OCI-LY3 (cell line): ENCODE results near the gene DISP2.

Source experiments
- H2AFZ ChIP-seq: fragments of 200-600, 300-600 bp; shearing (Covaris generic); 2 replicates; pipeline ENCODE4 v1.6.0; 2014; ENCODE audit warnings: antibody characterized with exemption, low read depth, low read length
- H3K27ac ChIP-seq: fragments of 200-600, 300-600 bp; sonication (generic); 2 replicates; pipeline ENCODE4 v1.5.1; 2014; ENCODE audit warnings: mild to moderate bottlenecking, low read length, moderate library complexity, mixed read lengths
- H3K27me3 ChIP-seq: fragments of 200-600, 300-600 bp; sonication (generic); 2 replicates; pipeline ENCODE4 v1.6.1; 2014; ENCODE audit warnings: low read depth, low read length, mixed read lengths
- H3K36me3 ChIP-seq: fragments of 200-600, 300-600 bp; sonication (generic); replicated peaks from 2 replicates; pipeline ENCODE3; 2014; ENCODE audit warnings: low read depth, low read length, mixed read lengths
- H3K4me1 ChIP-seq: fragments of 300-600, 200-600 bp; sonication (generic); 2 replicates; pipeline ENCODE4 v1.6.1; 2014; ENCODE audit warnings: low read length, mixed read lengths
- H3K4me2 ChIP-seq: fragments of 200-600, 300-600 bp; sonication (generic); 2 replicates; pipeline ENCODE4 v1.6.1; 2014; ENCODE audit warnings: low read length, mixed read lengths
- H3K4me3 ChIP-seq: fragments of 300-600, 200-600 bp; sonication (generic); 2 replicates; pipeline ENCODE4 v1.5.1; 2014; ENCODE audit warnings: antibody characterized with exemption, mild to moderate bottlenecking, low read length, moderate library complexity
- H3K79me2 ChIP-seq: fragments of 300-600, 200-600 bp; shearing (Covaris generic); 2 replicates; pipeline ENCODE4 v1.6.1; 2014; ENCODE audit warnings: mild to moderate bottlenecking, low read length, mixed read lengths
- H3K9ac ChIP-seq: fragments of 300-600, 200-600 bp; shearing (Covaris generic); 2 replicates; pipeline ENCODE4 v1.6.0; 2014; ENCODE audit warnings: mild to moderate bottlenecking, low read length, moderate library complexity
- H3K9me3 ChIP-seq: fragments of 200-600, 300-600 bp; shearing (Covaris generic); 2 replicates; pipeline ENCODE4 v1.6.1; 2014; ENCODE audit warnings: low read length, mixed read lengths; ENCODE audit not compliant: insufficient read depth
- H4K20me1 ChIP-seq: fragments of 200-600, 300-600 bp; sonication (generic); 2 replicates; pipeline ENCODE4 v1.6.1; 2016; ENCODE audit warnings: low read length, mixed read lengths; ENCODE audit not compliant: insufficient read depth
- EZH2phosphoT487 ChIP-seq: fragments of 200-600 bp; shearing (Covaris generic); IDR thresholded peaks from 2 replicates; pipeline ENCODE4 v1.6.1; 2018; ENCODE audit warnings: antibody characterized with exemption, mixed run types, low read depth
- TF ChIP-seq, protein P1 (sequence below): fragments of 200-600, 300-600 bp; sonication (generic); IDR thresholded peaks from 2 replicates; pipeline ENCODE4 v1.5.1; 2014; ENCODE audit warnings: antibody characterized with exemption, low read length, low read depth

Gene DISP2

DNA sequence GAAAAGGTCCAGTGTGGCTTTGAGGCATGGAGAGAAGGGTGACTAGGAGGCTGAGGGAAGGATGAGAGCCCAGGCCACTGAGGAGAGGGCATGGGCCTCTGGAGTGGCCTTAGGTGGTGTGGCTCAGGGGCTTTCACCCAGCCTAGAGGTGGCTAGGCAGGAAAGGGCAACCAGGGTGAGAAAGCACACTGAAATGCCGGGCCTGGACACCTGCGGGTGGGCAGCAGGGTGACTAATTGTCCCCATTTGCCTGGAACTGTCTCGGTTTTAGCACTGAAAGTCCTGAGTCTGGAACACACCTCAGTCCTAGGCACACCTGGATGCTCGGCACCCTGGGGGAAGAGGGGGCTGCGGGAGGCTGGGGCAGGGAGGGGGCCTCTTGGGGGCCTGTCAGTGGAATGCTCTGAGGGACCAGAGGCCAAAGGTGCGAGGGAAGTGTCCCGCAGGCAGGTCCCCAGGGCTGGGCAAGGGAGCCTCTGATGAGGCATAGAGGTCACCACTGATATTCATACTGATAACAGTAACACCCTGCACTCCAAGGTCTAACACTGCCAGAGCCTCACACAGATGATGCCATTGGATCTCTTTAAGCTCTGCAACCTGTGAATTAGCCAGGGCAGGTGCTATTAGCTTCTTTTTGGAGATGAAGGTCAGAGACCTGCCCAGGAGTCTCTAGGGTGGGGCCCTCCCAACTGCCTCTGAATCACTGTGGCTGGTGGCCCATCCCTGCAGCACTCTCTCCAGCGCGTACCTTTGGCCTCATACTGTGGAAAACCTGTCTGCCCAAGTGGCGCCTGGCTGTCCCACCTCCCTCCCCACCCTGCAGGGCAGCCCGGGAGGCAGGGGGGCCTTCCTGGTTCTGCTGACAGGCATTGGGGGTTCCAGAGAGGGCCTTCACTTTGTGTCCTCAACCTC lies 10.2 kb upstream of the DISP2 start:
- no peak for TF ChIP-seq EZH2phosphoT487
- TF ChIP-seq, protein P1, sequence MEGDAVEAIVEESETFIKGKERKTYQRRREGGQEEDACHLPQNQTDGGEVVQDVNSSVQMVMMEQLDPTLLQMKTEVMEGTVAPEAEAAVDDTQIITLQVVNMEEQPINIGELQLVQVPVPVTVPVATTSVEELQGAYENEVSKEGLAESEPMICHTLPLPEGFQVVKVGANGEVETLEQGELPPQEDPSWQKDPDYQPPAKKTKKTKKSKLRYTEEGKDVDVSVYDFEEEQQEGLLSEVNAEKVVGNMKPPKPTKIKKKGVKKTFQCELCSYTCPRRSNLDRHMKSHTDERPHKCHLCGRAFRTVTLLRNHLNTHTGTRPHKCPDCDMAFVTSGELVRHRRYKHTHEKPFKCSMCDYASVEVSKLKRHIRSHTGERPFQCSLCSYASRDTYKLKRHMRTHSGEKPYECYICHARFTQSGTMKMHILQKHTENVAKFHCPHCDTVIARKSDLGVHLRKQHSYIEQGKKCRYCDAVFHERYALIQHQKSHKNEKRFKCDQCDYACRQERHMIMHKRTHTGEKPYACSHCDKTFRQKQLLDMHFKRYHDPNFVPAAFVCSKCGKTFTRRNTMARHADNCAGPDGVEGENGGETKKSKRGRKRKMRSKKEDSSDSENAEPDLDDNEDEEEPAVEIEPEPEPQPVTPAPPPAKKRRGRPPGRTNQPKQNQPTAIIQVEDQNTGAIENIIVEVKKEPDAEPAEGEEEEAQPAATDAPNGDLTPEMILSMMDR = no peak
- Histone ChIP-seq H3K4me1 (no peaks in the 10 kb centered on the region), H3K27ac (no peak overlapping the region), H3K9me3 (no peaks in the 10 kb centered on the region), H3K9ac (no peak overlapping the region), H3K4me2 (no peak overlapping the region), H3K79me2 (no peaks in the 10 kb centered on the region), H3K27me3 (no peaks in the 10 kb centered on the region), H2AFZ (no peak overlapping the region), H3K36me3 (no peaks in the 10 kb centered on the region), H4K20me1 (no peaks in the 10 kb centered on the region), H3K4me3 (no peak overlapping the region)

GRCh38 chr15:40348474-40348870 lies 9.5 kb upstream of the DISP2 start:
- Histone ChIP-seq H3K79me2 (no peaks in the 10 kb centered on the region), H3K4me3 (no peak overlapping the region), H3K9ac (no peak overlapping the region), H2AFZ (no peak overlapping the region), H3K9me3 (no peaks in the 10 kb centered on the region), H3K36me3 (no peaks in the 10 kb centered on the region), H3K4me1 (no peaks in the 10 kb centered on the region), H4K20me1 (no peaks in the 10 kb centered on the region), H3K27me3 (no peaks in the 10 kb centered on the region), H3K4me2 (no peak overlapping the region), H3K27ac (no peak overlapping the region)
- TF ChIP-seq, protein P1 = no peak
- no peak for TF ChIP-seq EZH2phosphoT487

DNA sequence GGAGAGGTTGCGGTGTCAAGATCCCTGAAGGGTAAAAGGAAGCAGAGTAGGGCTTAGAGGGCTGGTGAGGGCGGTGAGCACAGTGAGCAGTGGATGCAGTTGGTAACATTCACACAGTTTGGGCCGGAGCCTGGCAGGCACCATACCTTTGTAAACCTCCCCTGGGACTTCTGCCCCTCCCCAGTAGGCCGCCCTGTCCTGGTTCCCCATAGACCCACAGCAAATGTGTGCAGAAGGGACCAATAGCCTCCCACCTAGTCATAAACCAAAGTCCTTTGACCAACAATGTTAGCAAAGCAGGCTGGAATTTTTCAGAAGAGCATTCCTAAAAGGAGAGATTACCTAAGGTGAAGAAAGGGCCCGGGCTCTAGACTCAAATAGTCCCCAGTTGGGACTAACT lies 8.9 kb upstream of the DISP2 start:
- H3K4me2 ChIP-seq = no peak overlapping the region
- no peak overlapping the region for H2AFZ ChIP-seq
- no peak overlapping the region for H3K4me3 ChIP-seq

GRCh38 chr15:40352281-40352901 lies 5.6 kb upstream of the DISP2 start:
- no peak overlapping the region for H3K27ac ChIP-seq
- H3K9me3 ChIP-seq = no peaks in the 10 kb centered on the region
- H3K4me3 ChIP-seq = no peak overlapping the region
- no peak overlapping the region for H3K9ac ChIP-seq
- peaks cover 6% of the 10 kb centered on the region; the same call in 1 of the 2 replicates for H3K4me1 ChIP-seq
- H3K4me2 ChIP-seq = no peak overlapping the region
- H4K20me1 ChIP-seq = no peaks in the 10 kb centered on the region
- TF ChIP-seq EZH2phosphoT487 = no peak
- TF ChIP-seq, protein P1 = no peak
- no peaks in the 10 kb centered on the region for H3K27me3 ChIP-seq
- no peaks in the 10 kb centered on the region for H3K79me2 ChIP-seq
- no peaks in the 10 kb centered on the region for H3K36me3 ChIP-seq
- H2AFZ ChIP-seq = no peak overlapping the region

More for the DNA sequence above, 8.9 kb upstream of the DISP2 start:
- no peaks in the 10 kb centered on the region for H4K20me1 ChIP-seq
- H3K4me1 ChIP-seq = peaks cover 2% of the 10 kb centered on the region; the same call in 1 of the 2 replicates
- no peaks in the 10 kb centered on the region for H3K27me3 ChIP-seq
- no peaks in the 10 kb centered on the region for H3K9me3 ChIP-seq
- H3K27ac ChIP-seq = no peak overlapping the region
- no peaks in the 10 kb centered on the region for H3K79me2 ChIP-seq
- no peak for TF ChIP-seq EZH2phosphoT487
- TF ChIP-seq, protein P1 = no peak
- no peak overlapping the region for H3K9ac ChIP-seq
- no peaks in the 10 kb centered on the region for H3K36me3 ChIP-seq
